BJ (cell line): ENCODE data around the gene ITCH. TPM values are rescaled to one million over a fixed set of nuclear protein-coding genes. Genes with fewer than 3 reads are reported as not detected.

Source experiments
- CTCF ChIA-PET: fragments of 350-600 bp; formaldehyde crosslinking; extraction: SDS; loops from one replicate; lab custom pipeline; 2021; ENCODE audit warnings: antibody characterized with exemption, inconsistent platforms; lab: Yijun Ruan, JAX
- POLR2A ChIA-PET: fragments of 300-600 bp; sonication (Branson Sonifier 250); formaldehyde crosslinking; extraction: SDS; loops from one replicate; lab custom pipeline; 2021; ENCODE audit warnings: antibody characterized with exemption; lab: Charles Lee
- DNase-seq: peaks from one replicate; pipeline ENCODE4 v3.0.0-alpha.2; 2011; ENCODE audit warnings: low read depth
- H3K27me3 ChIP-seq: 2 replicates; pipeline ENCODE4 v1.6.0; 2011; ENCODE audit warnings: low read length; ENCODE audit not compliant: control insufficient read depth, insufficient read depth
- H3K36me3 ChIP-seq: 2 replicates; pipeline ENCODE4 v1.5.1; 2011; ENCODE audit warnings: low read length; ENCODE audit not compliant: control insufficient read depth, insufficient read depth
- H3K4me3 ChIP-seq: 2 replicates; pipeline ENCODE4 v1.5.1; 2011; ENCODE audit warnings: low read depth, mild to moderate bottlenecking, control low read depth, low read length
- polyA plus RNA-seq: library from polyadenylated mRNA; depleted of rRNA; stranded (reverse); fragments of >200 nt; gene quantifications from 2 replicates; pipeline ENCODE4 v1.2.3, GENCODE V29; 2011
- TF ChIP-seq, protein P1 (sequence below): IDR thresholded peaks from 2 replicates; pipeline ENCODE4 v1.5.1; 2011; ENCODE audit warnings: low read depth, mild to moderate bottlenecking, control low read depth, inconsistent platforms, low read length, moderate library complexity; ENCODE audit not compliant: insufficient read depth

Gene ITCH
- polyA plus RNA-seq, 1 experiment = 7.8 TPM

DNA sequence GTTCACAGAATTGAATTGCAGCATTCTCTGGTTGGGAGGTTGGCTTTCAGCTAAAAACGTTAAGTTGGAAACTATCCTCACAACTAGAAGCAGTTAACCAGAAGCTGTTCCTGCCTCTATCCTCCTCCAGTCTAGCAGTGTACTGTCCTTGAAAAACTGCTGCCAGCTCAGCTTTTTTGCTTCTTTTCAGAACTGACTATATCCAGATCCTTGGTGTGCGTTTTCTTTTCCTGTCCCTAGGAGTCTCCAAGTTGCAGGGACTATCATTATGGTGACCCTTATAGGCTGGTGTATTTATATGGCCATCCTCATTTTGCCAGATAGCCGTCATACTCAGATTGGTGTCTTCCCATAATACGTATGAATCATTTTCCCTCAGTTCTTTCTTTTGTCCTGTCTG is 5.5 kb downstream of the ITCH start:
- ChIA-PET POLR2A (no interaction called here), CTCF (interaction anchor here (1.4 to 1.8 kb wide), 2 partner anchors 56 to 107 kb away, joined by 3 to 8 read pairs; no protein-coding TSS in a partner anchor)
- no peak for DNase-seq
- Histone ChIP-seq H3K27me3 (no peaks in the 10 kb centered on the region), H3K36me3 (peaks cover 11% of the 10 kb centered on the region), H3K4me3 (no peak overlapping the region)
- TF ChIP-seq, protein P1, sequence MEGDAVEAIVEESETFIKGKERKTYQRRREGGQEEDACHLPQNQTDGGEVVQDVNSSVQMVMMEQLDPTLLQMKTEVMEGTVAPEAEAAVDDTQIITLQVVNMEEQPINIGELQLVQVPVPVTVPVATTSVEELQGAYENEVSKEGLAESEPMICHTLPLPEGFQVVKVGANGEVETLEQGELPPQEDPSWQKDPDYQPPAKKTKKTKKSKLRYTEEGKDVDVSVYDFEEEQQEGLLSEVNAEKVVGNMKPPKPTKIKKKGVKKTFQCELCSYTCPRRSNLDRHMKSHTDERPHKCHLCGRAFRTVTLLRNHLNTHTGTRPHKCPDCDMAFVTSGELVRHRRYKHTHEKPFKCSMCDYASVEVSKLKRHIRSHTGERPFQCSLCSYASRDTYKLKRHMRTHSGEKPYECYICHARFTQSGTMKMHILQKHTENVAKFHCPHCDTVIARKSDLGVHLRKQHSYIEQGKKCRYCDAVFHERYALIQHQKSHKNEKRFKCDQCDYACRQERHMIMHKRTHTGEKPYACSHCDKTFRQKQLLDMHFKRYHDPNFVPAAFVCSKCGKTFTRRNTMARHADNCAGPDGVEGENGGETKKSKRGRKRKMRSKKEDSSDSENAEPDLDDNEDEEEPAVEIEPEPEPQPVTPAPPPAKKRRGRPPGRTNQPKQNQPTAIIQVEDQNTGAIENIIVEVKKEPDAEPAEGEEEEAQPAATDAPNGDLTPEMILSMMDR = no peak

DNA sequence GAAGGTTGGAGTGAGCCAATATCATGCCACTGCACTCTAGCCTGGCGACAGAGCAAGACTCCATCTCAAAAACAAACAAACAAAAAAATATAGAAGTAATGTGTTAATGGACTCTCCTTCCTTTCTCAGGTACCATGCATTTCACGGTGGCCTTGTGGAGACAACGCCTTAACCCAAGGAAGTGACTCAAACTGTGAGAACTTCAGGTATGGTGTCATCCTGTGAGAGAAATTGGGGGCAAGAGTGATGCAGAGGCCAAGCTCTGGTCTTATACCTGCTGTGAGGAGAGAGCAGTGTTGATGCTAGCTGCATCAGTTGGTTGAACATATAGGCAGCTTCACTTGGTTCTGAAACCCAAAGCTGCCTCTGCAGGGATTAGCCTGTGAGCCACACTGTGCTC is 6.2 kb downstream of the ITCH start:
- Histone ChIP-seq H3K27me3 (no peaks in the 10 kb centered on the region), H3K36me3 (peaks cover 11% of the 10 kb centered on the region), H3K4me3 (no peak overlapping the region)
- DNase-seq = no peak
- POLR2A ChIA-PET = no interaction called here
- CTCF ChIA-PET = interaction anchor here (1.4 kb wide), 1 partner anchor 107 kb away, joined by 3 read pairs; no protein-coding TSS in a partner anchor
- TF ChIP-seq, protein P1 = no peak

DNA sequence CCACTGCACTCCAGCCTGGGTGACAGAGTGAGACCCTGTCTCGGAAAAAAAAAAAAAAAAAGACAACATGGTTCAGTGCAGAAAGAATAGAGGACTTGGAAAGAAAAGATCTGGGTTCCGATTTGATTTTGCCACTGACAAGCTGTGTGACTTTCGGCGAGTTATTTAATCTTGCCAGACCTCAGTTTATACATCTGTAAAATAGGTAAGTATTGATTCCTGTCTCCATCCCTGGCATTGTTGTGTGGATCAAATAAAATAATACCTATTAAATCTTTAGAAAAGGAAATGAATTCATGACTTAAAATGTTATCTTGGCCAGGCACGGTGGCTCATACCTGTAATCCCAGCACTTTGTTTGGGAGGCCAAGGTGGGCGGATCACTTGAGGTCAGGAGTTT is 7.0 kb downstream of the ITCH start:
- TF ChIP-seq, protein P1 = no peak
- ChIA-PET POLR2A (no interaction called here), CTCF (no interaction called here)
- no peak overlapping the region for H3K4me3 ChIP-seq
- no peaks in the 10 kb centered on the region for H3K27me3 ChIP-seq
- DNase-seq = no peak
- peaks cover 11% of the 10 kb centered on the region for H3K36me3 ChIP-seq

DNA sequence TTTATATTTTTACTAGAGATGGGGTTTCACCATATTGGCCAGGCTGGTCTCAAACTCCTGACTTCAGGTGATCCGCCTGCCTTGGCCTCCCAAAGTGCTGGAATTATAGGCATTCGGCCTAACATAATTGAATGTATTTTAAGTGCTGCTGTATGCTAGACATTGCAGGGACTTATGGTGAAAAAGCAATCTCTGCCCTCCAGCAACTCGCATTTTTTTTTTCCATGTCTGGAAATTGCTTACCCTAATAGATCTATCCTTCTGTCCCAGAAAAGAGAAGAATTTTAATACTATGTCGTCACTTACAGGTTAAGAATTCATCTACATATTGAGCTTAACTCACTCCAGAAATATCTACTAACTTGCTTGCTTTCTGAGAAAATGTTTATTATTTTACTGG is 10.4 kb downstream of the ITCH start:
- TF ChIP-seq, protein P1 = no peak
- no peak for DNase-seq
- Histone ChIP-seq H3K27me3 (no peaks in the 10 kb centered on the region), H3K36me3 (peaks cover 13% of the 10 kb centered on the region), H3K4me3 (no peak overlapping the region)
- ChIA-PET CTCF (no interaction called here), POLR2A (no interaction called here)

DNA sequence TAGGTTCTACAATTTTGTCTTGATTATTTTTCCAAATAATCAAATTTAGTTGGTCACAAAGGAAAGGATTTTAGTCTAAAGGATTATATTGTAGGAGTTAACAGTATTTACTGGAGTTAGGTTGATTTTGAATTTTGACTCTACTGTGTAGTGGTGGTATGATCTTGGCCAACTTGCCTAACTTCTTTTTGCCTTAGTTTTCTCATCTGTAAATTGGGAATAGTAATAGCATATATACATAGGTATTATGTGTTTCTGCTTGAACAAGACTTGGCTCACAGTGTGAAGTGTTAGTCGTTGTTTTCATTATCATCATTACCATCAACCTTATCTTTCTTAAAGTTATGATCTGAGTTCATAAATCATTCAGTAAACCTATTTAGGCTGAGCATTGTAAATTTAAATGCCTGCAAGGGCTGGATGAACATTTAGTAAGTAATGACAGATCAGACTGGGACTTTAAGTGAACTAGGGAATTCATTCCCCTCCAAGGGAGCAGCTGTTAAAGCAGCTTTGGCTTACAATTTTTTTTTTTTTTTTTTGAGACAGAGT is 11.2 kb downstream of the ITCH start:
- Histone ChIP-seq H3K27me3 (no peaks in the 10 kb centered on the region), H3K36me3 (peaks cover 12% of the 10 kb centered on the region), H3K4me3 (no peak overlapping the region)
- no peak for DNase-seq
- ChIA-PET POLR2A (no interaction called here), CTCF (no interaction called here)
- TF ChIP-seq, protein P1 = no peak
